ENCODE results near the gene AHI1.
"Not testable (repeated sequence)": the region's sequence is repeated elsewhere in the genome, so short reads cannot be mapped to it uniquely, and the experiment has no call there.

Gene AHI1

GRCh38 chr6:135257631-135258405 lies 239.7 kb downstream of the AHI1 start:
- no peak for FAIRE-seq

- FAIRE-seq: no peak
Observed at GRCh38 chr6:135256866-135257265, 240.7 kb downstream of the AHI1 start.

GRCh38 chr6:135254471-135254870 lies 243.1 kb downstream of the AHI1 start:
- no peak for FAIRE-seq

- FAIRE-seq: no peak
Observed at GRCh38 chr6:135251498-135252441, 245.8 kb downstream of the AHI1 start.

- FAIRE-seq: no peak
Observed at GRCh38 chr6:135250751-135251497, 246.6 kb downstream of the AHI1 start.

GRCh38 chr6:135250234-135250633 lies 247.3 kb downstream of the AHI1 start:
- no peak for FAIRE-seq

GRCh38 chr6:135246412-135247012 lies 251.0 kb downstream of the AHI1 start:
- not testable (repeated sequence) for FAIRE-seq

- no peak for FAIRE-seq
Observed at GRCh38 chr6:135244805-135245204, 252.7 kb downstream of the AHI1 start.

- FAIRE-seq: no peak
Observed at GRCh38 chr6:135243871-135244796, 253.4 kb downstream of the AHI1 start.

GRCh38 chr6:135240711-135241110 lies 256.8 kb downstream of the AHI1 start:
- no peak for FAIRE-seq

- no peak for FAIRE-seq
Observed at GRCh38 chr6:135236732-135237131, 260.8 kb downstream of the AHI1 start.

GRCh38 chr6:135236319-135236718 lies 261.2 kb downstream of the AHI1 start:
- FAIRE-seq: no peak

- FAIRE-seq: no peak
Observed at GRCh38 chr6:135235716-135236115, 261.8 kb downstream of the AHI1 start.

- no peak for FAIRE-seq
Observed at GRCh38 chr6:135234492-135234780, 263.1 kb downstream of the AHI1 start.

- no peak for FAIRE-seq
Observed at GRCh38 chr6:135233686-135234491, 263.7 kb downstream of the AHI1 start.
